HG03558 (cell line): ENCODE data around the gene FERMT1.
"Not testable (repeated sequence)": the region's sequence is repeated elsewhere in the genome, so short reads cannot be mapped to it uniquely, and the experiment has no call there.

Experiments used
- ATAC-seq: cut with Tn5 transposase; IDR thresholded peaks from one replicate; pipeline ENCODE4 v1.9.1; 2021; ENCODE audit warnings: moderate number of reproducible peaks; ENCODE audit not compliant: unreplicated experiment; ENCODE audit errors: extremely low read depth

FERMT1 gene

DNA sequence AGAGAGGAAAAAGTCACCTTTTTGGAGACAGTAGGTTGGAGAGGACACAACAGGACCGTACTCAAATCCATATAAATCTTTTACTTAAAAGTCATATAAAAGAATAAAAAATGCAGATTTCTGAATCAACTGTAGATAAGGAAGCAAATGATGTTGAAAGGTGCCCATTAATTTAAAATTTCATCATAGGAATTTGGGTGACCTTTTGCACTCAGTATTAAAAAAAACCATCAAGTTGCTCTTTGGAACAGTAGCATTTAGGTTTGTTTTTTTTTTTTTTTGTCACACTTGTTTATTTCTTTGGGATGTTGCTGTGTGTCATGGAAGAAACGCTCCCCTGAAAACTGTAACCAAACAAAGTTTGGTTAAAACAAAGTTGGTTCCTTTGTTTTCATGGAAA is 48.0 kb downstream of the FERMT1 start:
- no peak for ATAC-seq

DNA sequence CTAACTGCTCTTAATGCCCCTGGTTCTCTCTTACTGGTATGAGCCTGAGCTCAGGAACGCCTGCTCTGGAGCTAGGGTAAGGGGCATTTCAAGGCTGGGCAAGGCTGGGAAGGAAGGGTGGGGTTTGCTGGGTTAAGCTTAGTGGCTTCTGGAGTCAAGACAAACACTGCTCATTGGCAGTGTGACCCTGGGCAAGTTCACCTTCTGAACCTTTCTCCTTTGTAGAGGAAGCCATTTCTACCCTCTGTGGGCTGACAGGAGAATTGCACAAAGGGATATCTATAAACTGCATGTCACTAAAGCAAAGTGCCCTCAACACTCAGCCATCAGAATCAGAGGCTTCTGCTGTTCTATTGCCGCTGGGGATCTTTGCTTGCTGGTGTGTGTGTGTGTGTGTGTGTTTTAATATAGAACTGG is 48.7 kb downstream of the FERMT1 start:
- ATAC-seq: no peak

DNA sequence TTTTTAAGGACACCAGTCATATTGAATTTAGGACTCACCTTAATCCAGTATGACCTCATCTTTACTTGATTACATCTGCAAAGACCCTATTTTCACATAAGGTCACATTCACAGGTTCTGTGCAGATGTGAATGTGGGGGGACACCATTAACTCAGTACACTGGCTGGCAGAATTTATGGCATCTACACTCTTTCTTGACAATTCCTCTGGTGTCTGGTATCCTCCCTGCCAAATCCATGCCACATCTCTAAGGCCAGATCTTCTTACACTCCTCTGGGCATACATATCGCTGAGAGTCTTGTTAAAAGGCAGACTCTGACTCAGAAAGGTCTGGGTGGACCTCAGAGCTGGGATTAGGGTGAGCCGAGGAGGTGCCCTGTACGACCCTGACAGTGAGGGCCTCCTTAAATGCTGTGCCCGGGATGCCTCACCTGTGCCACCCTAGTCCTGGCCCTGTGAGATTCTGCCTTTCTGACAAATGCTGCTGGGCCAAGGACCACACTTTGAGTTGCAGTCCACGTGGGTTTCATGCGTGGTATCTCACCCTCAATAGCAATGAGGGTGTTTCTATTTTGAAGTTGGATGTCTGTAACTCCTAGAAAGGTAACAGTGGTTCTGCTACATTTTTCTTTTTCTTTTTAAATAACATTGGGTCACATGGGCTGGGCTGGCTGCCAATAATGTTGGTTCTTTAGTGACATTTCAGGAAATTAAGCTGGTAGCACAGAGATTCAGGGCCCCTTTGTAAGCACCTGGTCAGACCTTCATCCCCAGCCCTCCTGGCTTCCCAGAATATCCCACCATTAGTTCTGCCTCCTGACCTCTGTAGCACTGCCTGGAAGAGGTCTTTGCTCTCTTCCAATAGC is 51.8 kb downstream of the FERMT1 start:
- ATAC-seq: no peak

DNA sequence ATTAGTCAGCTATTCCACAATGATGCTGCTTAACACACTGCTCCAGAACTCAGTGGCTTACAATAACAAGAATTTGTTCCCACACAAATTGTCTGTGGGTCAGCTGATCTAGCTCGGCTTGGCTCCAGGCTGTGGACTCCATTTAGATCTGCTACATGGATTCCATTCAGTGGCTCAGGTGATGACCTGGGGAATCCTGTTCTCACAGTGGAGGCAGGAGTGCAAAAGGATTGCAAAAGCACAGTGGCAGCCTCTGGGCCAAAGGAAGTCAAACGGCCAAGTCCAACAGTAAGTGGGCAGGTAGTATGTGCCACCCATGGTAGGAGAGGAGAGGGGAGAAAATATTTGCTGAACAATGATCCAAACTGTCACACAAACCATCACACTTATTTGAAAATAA is 53.2 kb downstream of the FERMT1 start:
- ATAC-seq: no peak

DNA sequence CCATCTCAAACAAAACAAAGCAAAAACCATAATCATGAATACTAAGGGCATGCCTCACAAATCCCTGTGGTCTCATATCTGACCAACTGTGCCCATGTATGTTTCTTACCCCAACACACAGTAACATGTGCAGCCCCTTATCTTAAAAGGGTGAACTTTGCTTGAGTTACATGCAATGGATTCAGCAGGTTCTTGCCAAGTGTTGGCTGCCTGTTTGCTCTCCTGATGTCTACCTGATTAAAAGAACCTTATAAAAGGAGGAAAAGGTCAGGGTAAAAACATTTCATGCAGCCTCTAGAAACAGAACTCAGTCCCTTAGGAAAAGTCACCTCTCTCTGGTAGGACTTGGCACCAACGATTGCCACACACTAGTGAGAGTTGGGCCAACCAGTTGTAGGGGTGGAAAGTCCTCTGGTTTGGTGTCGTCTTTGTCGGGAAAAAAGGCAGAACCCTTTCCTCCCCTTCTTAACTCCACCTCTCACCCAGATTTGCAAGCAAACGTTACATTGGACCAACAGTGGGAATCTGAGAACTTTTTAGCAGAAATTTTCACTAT is 55.0 kb downstream of the FERMT1 start:
- no peak for ATAC-seq

DNA sequence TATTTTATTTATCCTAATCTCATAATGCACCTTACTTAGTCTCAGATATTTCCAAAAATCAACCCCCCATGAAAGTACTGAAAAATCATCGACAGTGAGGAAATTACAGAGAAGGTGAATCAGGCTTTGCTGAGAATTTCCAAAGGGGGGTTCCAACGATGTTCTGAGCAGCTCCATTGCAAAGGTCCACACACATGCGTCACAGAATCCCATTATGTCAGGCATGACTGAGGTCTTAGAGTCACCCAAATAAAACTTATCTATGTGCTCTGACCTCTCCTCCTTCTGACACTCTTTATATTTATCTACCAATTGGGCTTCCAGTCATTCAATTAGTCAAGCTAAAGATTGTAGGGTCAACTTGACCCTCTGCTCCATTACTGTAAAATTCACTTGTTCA is 56.2 kb downstream of the FERMT1 start:
- no peak for ATAC-seq

DNA sequence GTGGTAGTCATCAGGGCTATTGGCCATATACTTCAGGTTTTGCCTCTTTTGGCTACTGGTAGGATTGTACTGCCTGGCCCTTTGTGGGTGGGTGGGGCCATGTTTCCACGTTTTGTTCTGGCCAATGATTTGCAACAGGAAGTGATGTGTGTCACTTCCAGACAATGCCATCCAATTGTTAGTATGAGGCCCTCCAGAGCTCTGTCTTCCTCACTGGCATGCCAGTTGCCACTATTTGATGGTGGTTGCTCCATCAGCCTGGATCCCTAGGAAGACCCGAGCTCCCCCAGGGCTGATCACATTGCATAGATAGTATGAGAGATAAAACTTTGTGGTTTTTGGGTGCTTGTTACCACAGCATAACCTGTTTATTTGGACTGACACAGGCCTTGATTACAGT is 61.3 kb downstream of the FERMT1 start:
- ATAC-seq: no peak

DNA sequence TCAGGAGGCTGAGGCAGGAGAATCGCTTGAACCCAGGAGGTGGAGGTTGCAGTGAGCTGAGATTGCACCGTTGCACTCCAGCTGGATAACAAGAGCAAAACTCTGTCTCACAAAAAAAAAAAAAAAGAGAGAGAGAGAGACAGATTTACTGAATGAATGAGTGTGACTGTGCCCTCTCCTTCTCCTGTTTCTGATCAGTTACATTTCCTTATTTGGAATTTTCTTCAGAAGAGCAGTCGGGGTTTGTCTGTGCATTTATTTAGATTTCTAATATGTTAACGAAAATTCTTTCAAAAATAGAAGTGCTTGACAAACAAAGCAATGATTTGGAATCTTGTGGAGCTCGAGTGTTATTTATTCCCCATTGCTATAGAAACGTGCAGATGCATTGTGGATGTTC is 62.6 kb downstream of the FERMT1 start:
- no peak for ATAC-seq

DNA sequence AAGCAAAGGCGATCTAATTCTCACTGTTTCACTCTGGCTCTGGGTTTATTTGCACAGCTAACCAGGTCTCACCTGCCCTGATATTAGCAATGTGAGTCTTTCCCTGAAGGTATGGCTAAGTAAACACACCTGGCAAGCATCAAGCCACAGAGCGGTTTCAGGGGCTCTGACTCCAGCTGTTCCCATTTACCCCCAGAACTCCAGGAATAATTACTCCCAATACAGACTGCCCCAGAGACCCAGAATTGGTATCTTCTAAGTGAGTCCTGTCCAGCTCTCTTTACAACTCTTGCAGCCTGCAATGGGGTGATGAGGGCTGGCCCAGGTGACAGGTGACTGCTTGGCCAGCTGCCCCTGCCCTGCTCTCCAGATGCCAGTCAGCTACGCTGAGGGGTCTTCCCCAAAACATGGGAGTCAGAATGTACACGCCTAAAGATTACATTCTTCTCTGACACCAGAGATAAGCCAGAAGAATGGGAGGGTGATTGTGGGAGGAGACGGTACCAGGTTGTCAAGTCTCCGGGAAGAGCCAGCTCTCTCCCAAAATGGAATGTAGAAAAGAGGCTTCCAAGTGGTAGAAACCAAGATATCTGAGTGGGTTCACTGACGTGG is 64.0 kb downstream of the FERMT1 start:
- no peak for ATAC-seq

DNA sequence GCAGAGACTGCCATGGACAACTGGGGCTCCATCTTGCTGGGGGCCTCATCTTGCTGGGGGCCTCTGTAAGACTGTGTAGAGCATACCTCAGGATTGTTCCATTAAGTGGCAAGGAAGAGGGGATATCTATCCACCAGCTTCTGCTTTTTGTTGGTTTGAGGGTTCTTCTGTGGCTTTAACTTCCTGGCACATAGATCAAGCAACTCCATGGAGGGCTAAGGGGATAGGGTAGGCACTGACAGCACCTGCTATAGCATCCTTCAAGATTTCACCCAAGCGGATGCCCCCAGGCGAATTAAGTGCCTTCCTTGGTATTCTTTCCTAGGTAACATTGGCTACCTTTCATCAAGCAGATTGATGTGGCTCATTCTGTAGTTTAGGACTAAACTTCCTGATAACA is 65.1 kb downstream of the FERMT1 start:
- no peak for ATAC-seq

DNA sequence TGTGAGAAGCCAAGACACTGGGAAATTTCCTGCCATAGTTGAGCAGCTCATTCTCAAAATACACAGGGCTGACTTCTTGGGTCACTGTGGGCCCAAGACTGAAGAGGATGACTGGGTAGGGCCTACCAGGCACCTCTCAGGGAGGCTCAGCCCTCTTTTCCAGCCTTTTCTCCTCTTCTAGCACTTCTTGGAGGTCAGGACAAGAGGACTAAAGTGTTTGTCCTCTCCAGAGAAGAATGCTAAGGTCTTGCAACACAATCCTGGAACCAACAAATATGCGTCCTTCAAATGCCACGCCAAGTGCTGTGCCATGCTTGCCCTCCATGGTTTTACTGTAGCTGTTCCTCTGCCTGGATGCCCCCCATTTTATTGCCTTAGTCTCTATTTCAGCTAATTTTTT is 65.7 kb downstream of the FERMT1 start:
- ATAC-seq: no peak

DNA sequence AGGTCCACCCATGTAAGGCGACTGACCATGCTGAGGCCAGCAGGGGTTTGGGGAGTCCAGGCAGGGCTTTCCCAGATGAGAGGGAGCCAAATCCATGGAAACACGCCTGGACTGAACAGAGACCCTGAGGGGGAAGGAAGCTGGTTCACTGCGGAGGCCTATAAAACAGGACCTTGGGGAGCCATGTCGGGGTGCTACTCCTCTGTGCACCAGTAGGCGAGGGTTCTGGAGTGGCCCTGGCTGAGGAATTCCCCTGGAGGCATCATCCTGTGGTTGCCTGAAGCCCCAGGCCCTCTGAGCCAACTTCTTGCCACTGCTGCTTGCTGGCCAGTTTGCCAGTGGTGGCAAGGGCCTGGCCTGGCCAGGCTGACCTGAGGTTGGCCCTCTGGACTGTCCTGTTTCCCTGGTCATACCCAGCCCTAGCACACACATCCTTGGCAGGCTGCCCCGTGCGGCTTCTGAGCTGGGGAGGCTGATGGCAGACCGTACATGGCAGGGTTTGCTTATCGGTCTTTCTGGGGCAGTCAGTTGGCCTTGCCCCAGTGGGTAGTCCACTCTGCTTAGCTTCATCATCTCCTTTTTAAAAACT is 66.8 kb downstream of the FERMT1 start:
- ATAC-seq: no peak

DNA sequence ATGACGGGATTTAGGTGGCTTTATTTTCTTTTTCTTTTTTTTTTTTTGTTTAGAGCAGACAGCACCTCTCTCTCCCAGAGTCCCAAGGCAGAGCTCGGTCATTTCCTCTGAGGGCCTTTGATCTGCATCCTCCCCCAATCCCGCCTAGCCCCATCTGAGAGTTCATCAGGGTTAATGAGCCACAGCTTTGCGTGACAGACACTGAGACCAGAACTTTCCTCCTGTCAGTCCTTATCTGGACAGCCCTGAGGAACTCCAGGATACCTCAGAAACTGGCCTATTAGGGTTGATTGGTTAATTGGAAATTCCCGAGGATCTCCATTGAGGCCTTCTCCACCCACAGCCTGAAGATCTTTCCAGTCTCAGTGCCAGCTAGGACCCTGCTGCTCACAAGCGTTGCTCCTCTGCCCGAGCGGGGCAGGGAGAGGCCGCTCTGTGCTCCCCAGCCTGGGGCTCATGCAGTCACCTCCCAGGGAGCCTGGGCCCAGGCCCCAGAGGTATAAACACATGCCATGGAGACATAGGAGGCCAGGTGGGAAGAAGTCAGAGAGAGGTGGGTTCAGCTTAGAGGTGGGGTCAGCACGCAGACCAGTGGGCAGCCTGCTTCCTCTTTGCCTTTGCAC is 67.6 kb downstream of the FERMT1 start:
- ATAC-seq: no peak

DNA sequence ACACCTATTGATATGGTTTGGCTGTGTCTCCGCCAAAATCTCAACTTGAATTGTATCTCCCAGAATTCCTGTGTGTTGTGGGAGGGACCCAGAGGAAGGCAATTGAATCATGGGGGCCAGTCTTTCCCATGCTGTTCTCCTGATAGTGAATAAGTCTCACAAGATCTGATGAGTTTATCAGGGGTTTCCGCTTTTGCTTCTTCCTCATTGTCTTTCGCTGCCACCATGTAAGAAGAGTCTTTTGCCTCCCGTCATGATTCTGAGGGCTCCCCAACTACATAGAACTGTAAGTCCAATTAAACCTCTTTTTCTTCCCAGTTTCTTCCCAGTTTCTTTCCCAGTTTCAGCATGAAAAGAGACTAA is 68.2 kb downstream of the FERMT1 start:
- ATAC-seq: not testable (repeated sequence)

DNA sequence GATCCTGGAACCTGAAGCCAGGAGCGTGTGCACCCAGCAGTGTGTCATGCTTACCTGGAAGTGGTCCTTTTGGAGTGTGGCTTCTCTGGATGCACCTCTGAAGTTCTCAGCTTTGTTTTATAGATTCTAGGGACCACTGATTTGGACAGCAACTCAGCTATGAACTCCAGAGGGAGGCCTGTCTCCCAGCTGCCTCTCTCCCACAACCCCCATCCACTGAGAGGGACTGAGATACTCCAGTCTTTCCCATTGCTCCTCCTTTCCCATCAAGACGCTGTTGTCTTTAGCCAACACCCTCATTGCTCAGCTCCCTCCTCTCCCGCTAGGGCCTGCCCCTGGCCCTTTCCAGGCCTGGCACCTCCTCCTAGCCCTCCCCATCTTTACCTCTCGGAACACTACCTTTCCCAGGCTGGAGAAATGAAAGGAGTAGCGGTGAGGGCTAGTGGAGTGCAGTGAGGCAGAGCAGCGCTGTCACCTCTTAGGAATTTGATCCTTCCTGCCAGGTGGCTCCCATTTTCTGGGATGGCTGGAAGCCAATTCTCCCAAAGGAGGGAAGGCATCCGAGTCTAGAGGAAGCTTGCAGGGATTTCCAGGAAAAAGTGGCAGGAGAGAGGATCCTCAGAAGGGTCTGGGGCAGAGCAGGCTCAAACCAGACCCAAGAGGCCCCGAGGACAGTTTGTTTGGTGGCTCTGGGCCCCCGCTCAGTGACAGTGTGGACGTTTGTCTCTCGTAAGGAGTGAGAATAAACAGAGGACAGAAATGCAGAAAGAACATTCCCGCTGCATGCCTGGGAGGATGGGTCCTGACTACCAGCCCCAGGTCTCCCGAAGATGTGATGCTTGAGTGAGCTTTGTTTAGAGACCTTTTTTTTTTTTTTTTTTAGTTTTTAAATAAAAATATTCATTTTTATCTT is 68.8 kb downstream of the FERMT1 start, which contains the start of gene LRRN4:
TSS of gene LRRN4 (minus strand) at position 285 of the 913 bp plus-strand sequence. CDS start 1,261 bp downstream, outside the sequence.
- no peak for ATAC-seq

DNA sequence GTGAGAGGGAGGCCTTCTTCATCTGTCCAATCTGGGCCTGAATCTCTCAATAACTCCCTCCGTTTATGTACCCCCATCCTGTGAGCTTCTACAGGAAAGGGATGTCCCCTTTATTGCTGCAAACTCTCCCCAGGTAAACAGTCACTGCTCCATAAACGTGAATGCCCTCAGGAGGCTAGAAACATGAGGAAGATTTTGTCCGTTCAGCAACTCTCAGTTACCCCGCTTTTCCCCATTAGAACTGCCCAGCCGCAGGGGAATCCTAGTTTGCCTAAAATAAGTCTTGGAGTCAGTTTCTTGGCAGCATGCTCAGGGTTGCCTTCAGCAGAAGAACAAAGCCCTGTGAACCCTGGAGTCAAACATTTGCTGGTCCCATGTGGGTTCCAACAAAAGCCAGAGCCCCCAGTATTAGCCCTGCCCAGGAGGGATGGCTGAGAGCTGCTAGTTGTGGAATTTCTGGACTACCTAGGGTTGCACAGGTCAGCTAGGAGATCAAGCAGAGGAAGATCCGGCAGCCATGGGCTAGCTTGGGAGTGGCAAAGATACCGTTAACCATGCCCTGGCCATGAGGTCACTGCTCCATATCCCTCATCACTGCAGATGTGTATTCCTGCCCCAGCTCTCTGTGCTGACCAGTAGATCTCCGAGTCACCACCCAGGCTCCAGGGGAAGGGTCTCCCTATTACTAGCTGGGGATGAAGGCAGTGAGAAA is 69.6 kb downstream of the FERMT1 start:
- ATAC-seq: no peak

DNA sequence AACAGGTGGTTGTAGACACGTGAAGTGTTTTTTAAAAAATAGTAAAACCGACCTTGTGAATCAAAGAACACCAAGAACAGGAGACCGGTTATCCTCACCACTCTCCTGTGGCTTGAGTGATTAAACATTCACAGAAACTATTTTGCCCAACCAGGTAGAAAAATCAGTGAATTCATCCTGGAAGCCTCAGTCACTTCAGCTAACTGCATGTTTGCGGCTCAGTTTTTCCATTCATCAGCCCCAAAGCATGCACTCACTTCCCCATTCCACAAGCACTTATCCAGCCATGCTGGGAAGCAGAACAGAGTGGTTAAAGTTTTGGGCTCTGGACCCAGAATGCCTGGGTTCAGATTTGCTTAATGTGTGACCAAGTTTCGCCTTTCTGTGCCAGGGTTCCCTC is 71.3 kb downstream of the FERMT1 start:
- ATAC-seq: no peak

DNA sequence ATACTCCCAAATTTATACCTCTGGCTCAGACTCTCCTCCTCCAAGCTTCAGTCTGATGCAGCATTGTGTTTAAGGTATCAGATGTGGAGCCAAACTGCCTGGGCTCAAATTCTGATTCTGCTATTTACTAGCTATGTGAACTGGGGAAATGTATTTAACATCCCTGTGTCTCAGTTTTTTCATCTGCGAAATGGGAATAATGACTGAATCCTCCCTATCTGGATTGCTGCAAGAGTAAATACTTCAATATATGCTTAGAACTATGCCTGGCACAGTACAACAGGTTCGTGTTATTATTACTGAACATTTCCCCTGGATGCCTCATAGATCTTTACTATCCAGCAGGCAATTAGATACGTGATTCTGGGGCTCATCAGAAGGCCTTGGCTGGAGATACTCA is 74.4 kb downstream of the FERMT1 start:
- no peak for ATAC-seq

DNA sequence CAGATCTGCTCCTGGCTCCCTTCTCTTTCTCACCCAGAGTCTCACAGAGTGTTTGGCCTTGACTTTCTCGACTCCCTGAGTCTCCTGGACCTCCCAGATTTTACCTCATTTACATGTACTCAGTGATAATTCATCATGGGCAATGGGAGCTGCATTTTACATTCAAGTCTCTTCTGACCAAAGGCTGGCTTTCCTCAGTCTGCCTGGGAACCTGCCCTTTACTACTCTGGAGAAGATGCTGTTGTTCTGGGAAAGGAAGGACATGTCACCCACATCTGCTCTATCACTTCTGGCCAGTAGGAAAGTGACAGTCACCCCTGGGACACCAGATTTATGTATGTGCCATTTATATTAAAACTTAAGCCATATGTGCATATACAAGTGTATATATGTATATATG is 76.4 kb downstream of the FERMT1 start:
- ATAC-seq: no peak
